Left lung (tissue), 10 donors: ENCODE results near the gene DHRSX. TPM values are rescaled to one million over a fixed set of nuclear protein-coding genes. Genes with fewer than 3 reads are reported as not detected.
"Not testable (repeated sequence)": the region's sequence is repeated elsewhere in the genome, so short reads cannot be mapped to it uniquely, and the experiment has no call there.

Source experiments
- ATAC-seq: fragments of 200-7000 bp; cut with Tn5 transposase; one replicate; pipeline ENCODE4 v1.9.1; 2020; ENCODE audit warnings: moderate library complexity
- DNase-seq, 4 donors: peaks; one replicate each; pipeline ENCODE4 v3.0.0-alpha.2; 2013 to 2020
- H3K27ac ChIP-seq, 2 donors: fragments of 200-600 bp; sonication (generic) in 1 of 2; one replicate each; pipeline versions ENCODE4 v1.5.0 to v1.8.0; 2020 to 2021
- H3K27me3 ChIP-seq, 2 donors: fragments of 200-600 bp; sonication (generic) in 1 of 2; one replicate each; pipeline versions ENCODE4 v1.5.0 to v1.8.0; 2020 to 2021
- H3K36me3 ChIP-seq, 2 donors: fragments of 200-600 bp; sonication (generic) in 1 of 2; one replicate each; pipeline versions ENCODE4 v1.5.0 to v1.8.0; 2020 to 2021
- H3K4me1 ChIP-seq, 2 donors: fragments of 200-600 bp; one replicate each; pipeline ENCODE4 v1.8.0; 2021
- H3K4me3 ChIP-seq, 2 donors: fragments of 200-600 bp; sonication (generic) in 1 of 2; one replicate each; pipeline versions ENCODE4 v1.5.0 to v1.8.0; 2020 to 2021; ENCODE audit warnings: mild to moderate bottlenecking in 1 of 2
- H3K9me3 ChIP-seq, 2 donors: fragments of 200-600 bp; sonication (generic) in 1 of 2; one replicate each; pipeline versions ENCODE4 v1.5.0 to v1.8.0; 2020 to 2021
- intact Hi-C, 2 donors: fragments of 100-400 bp; cut with DNase I; formaldehyde crosslinking; loops; one replicate each; pipeline versions ENCODE4 v1.11.2 to v1.14.2; 2022
- polyA plus RNA-seq, 6 donors: library from polyadenylated mRNA; unstranded; fragments of 120-200 nt; gene quantifications; one replicate each; pipeline ENCODE4 v1.2.1, GENCODE V29; 2013; ENCODE audit not compliant: insufficient read length in 6 of 6
- total RNA-seq, 2 donors: library from RNA; stranded (reverse); fragmentation: NEBNext Ultra II Directional; extraction: Animal tissue kit (Norgen Biotek cat#: 25700); gene quantifications; one replicate each; pipeline ENCODE4 v1.2.1, GENCODE V29; 2021
- TF ChIP-seq, protein P1 (sequence below), 2 donors: fragments of 200-600 bp; sonication (generic) in 1 of 2; IDR thresholded peaks; one replicate each; pipeline versions ENCODE4 v1.5.0 to v1.8.0; 2021; ENCODE audit warnings: antibody characterized with exemption in 2 of 2
- donor health status: DM: no; HTN: yes; CAD: no.
- donor health status: DM: no; HTN: no; CAD: no.

Gene DHRSX
- total and polyA plus RNA-seq, 8 donors, result 20.2 to 31.5 (median 26.8) TPM

- Histone ChIP-seq H3K36me3 (no peaks in the 10 kb centered on the region), H3K4me1 (no peaks in the 10 kb centered on the region), H3K4me3 (no peak overlapping the region), H3K9me3 (no peaks in the 10 kb centered on the region), H3K27me3 (no peaks in the 10 kb centered on the region), H3K27ac (no peak overlapping the region)
- TF ChIP-seq, protein P1, sequence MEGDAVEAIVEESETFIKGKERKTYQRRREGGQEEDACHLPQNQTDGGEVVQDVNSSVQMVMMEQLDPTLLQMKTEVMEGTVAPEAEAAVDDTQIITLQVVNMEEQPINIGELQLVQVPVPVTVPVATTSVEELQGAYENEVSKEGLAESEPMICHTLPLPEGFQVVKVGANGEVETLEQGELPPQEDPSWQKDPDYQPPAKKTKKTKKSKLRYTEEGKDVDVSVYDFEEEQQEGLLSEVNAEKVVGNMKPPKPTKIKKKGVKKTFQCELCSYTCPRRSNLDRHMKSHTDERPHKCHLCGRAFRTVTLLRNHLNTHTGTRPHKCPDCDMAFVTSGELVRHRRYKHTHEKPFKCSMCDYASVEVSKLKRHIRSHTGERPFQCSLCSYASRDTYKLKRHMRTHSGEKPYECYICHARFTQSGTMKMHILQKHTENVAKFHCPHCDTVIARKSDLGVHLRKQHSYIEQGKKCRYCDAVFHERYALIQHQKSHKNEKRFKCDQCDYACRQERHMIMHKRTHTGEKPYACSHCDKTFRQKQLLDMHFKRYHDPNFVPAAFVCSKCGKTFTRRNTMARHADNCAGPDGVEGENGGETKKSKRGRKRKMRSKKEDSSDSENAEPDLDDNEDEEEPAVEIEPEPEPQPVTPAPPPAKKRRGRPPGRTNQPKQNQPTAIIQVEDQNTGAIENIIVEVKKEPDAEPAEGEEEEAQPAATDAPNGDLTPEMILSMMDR (IDR thresholded peaks at IDR 0.05), result no peak
- ATAC-seq, result no peak
- DNase-seq, result no peak
- intact Hi-C loops, result no loop called here
Observed at GRCh38 chrX:2464677-2465166, 36.1 kb downstream of the DHRSX start.

GRCh38 chrX:2463973-2464676, 36.7 kb downstream of the DHRSX start:
- intact Hi-C loops, result no loop called here
- Histone ChIP-seq H3K27me3 (no peaks in the 10 kb centered on the region), H3K36me3 (no peaks in the 10 kb centered on the region), H3K4me1 (no peaks in the 10 kb centered on the region), H3K4me3 (no peak overlapping the region), H3K9me3 (no peaks in the 10 kb centered on the region), H3K27ac (no peak overlapping the region)
- TF ChIP-seq, protein P1 (IDR thresholded peaks at IDR 0.05), result no peak
- DNase-seq (no peak), ATAC-seq (no peak)

GRCh38 chrX:2463481-2463880, 37.3 kb downstream of the DHRSX start:
- H3K27me3 ChIP-seq, DNase-seq, intact Hi-C loops, H3K4me1 ChIP-seq, H3K36me3 ChIP-seq, H3K4me3 ChIP-seq, ATAC-seq, H3K9me3 ChIP-seq, H3K27ac ChIP-seq: not testable (repeated sequence)

- no peak for DNase-seq
- Histone ChIP-seq H3K27ac (no peak overlapping the region), H3K27me3 (no peaks in the 10 kb centered on the region), H3K9me3 (no peaks in the 10 kb centered on the region), H3K4me3 (no peak overlapping the region), H3K36me3 (no peaks in the 10 kb centered on the region), H3K4me1 (no peaks in the 10 kb centered on the region)
- no peak for ATAC-seq
- intact Hi-C loops, result no loop called here
- TF ChIP-seq, protein P1 (IDR thresholded peaks at IDR 0.05), result no peak
Observed at GRCh38 chrX:2462780-2463179, 38.0 kb downstream of the DHRSX start.

GRCh38 chrX:2462074-2462473, 38.7 kb downstream of the DHRSX start:
- H3K36me3 ChIP-seq, result no peaks in the 10 kb centered on the region
- H3K4me3 ChIP-seq, result no peak overlapping the region
- H3K9me3 ChIP-seq, result no peaks in the 10 kb centered on the region
- H3K27ac ChIP-seq, result no peak overlapping the region
- ATAC-seq (no peak), DNase-seq (no peak)
- no peaks in the 10 kb centered on the region for H3K27me3 ChIP-seq
- no peaks in the 10 kb centered on the region for H3K4me1 ChIP-seq
- TF ChIP-seq, protein P1 (IDR thresholded peaks at IDR 0.05), result no peak
- intact Hi-C loops, result no loop called here

DNA sequence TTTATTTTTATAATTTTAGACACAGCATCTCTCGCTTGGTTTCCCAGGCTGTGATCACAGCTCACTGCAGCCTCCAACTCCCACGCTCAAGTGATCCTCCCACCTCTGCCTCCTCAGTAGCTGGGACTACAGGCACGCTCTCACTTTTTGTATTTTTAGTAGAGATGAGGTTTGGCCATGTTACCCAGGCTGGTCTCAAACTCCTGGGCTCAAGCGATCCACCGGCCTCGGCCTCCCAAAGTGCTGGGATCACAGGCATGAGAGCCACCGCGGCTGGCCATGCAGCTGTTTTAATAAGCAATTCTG, 39.1 kb downstream of the DHRSX start:
- Histone ChIP-seq H3K27me3 (no peaks in the 10 kb centered on the region), H3K4me1 (no peaks in the 10 kb centered on the region), H3K27ac (no peak overlapping the region), H3K9me3 (no peaks in the 10 kb centered on the region), H3K4me3 (no peak overlapping the region), H3K36me3 (no peaks in the 10 kb centered on the region)
- intact Hi-C loops, result no loop called here
- ATAC-seq (no peak), DNase-seq (no peak)
- TF ChIP-seq, protein P1 (IDR thresholded peaks at IDR 0.05), result no peak

DNA sequence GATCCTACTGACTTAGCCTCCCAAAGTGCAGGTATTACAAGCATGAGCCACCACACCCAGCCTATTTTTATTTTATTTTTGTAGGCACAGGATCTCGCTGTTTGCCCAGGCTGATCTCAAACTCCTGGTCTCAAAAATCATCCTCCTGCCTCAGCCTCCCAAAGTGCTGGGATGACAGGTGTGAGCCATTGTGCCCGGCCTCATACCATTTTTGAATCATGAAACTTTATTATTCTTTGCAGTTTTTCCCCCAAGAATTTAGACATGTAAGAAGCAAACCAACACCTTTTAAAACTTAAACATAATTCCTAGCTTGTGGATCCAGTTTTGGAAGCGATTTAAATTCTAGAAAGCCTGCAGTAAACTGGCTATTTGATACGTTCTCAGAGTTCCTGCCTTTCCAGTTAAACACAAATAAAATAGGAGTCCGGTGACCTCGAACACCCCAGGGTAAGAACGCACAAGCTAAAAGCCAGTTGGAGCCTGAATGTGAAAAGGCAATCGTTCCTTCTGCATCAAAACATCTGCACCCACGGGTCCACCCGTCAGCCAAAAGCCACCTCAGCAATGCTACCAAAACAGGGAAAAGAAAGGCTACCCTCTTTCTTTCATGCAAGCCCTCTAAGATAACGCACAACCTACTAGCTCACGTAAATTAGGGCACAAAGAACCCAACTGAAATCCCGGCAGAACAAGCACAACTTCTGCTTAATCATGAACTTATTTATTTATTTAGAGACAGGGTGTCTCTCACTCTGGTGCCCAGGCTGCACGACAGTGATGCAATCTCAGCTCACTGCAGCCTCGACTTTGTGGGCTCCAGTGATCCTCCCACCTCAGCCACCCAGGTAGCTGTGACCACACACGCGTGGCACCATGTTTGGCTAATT, 39.7 kb downstream of the DHRSX start:
- H3K4me3 ChIP-seq, H3K27me3 ChIP-seq, H3K4me1 ChIP-seq, H3K36me3 ChIP-seq, ATAC-seq, H3K9me3 ChIP-seq, H3K27ac ChIP-seq, DNase-seq, intact Hi-C loops: not testable (repeated sequence)

DNA sequence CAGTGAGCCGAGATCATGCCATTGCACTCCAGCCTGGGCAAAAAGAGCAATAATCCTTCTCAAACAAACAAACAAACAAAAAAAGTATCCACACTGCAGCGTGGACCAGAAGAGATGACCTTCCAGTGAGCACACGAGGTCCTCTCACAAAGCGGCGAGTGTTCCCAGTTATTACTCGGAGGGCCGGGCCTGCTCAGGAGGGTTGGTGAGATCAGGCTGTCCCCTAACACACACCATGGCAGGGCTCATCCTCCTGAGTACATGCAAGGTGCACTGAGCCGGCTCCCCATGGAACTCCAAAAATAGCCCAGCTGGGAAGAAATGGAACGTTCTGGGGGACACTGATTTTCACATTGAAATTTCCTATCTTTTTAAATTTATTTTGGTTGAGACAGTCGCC, 40.7 kb downstream of the DHRSX start:
- H3K4me1 ChIP-seq, H3K27ac ChIP-seq, H3K27me3 ChIP-seq, DNase-seq, intact Hi-C loops, H3K4me3 ChIP-seq, H3K36me3 ChIP-seq, H3K9me3 ChIP-seq, ATAC-seq: not testable (repeated sequence)
